HK-2 (cell line): Measurements from ENCODE around the gene CGAS.
A peak's percentile ranks its signal among the peaks of the same experiment; 100 is the strongest.
"Not testable (repeated sequence)": the region's sequence is repeated elsewhere in the genome, so short reads cannot be mapped to it uniquely, and the experiment has no call there.

Experiments
- DNase-seq: peaks from one replicate; pipeline ENCODE4 v3.0.0-alpha.2; 2018; ENCODE audit not compliant: unreplicated experiment

CGAS gene

GRCh38 chr6:73395875-73396274 lies 56.2 kb downstream of the CGAS start:
- no peak for DNase-seq

GRCh38 chr6:73394577-73395354 lies 57.3 kb downstream of the CGAS start, which contains the start of gene DDX43:
Gene DDX43, plus strand, starts transcription at chr6:73394828. Its CDS starts 78 bp downstream, at chr6:73394906.
- no peak for DNase-seq

GRCh38 chr6:73393278-73393677 lies 58.8 kb downstream of the CGAS start:
- no peak for DNase-seq

- DNase-seq = not testable (repeated sequence)
Observed at GRCh38 chr6:73392188-73392587, 59.9 kb downstream of the CGAS start.

- no peak for DNase-seq
Observed at GRCh38 chr6:73391675-73392074, 60.4 kb downstream of the CGAS start.

GRCh38 chr6:73389854-73390253 lies 62.2 kb downstream of the CGAS start:
- no peak for DNase-seq

- peak; percentile 74 for DNase-seq
Observed at GRCh38 chr6:73388800-73389512, 63.1 kb downstream of the CGAS start.

- no peak for DNase-seq
Observed at GRCh38 chr6:73388433-73388799, 63.7 kb downstream of the CGAS start.

GRCh38 chr6:73382462-73383113 lies 69.5 kb downstream of the CGAS start:
- no peak for DNase-seq

- DNase-seq = not testable (repeated sequence)
Observed at GRCh38 chr6:73381531-73381930, 70.6 kb downstream of the CGAS start.

GRCh38 chr6:73377225-73377624 lies 74.9 kb downstream of the CGAS start:
- DNase-seq = no peak

GRCh38 chr6:73375216-73375615 lies 76.9 kb downstream of the CGAS start:
- DNase-seq = peak; percentile 30
